Keratinocyte (primary cell): ENCODE measurements around the gene SF3A2. TPM values are rescaled to one million over a fixed set of nuclear protein-coding genes. Genes with fewer than 3 reads are reported as not detected.

Source experiments
- DNase-seq: peaks from one replicate; pipeline ENCODE4 v3.0.0-alpha.2; 2011; ENCODE audit warnings: low read depth, missing footprints, low spot score
- FAIRE-seq: peaks from 2 replicates; lab custom pipeline; 2011; peaks lifted over from hg19 to GRCh38; lab: Jason Lieb, UNC
- H2AFZ ChIP-seq: 2 replicates; pipeline ENCODE4 v1.6.0; 2012; ENCODE audit warnings: low read length, control low read depth, inconsistent platforms; ENCODE audit not compliant: control insufficient read depth
- H3K27ac ChIP-seq: 2 replicates; pipeline ENCODE4 v1.5.1; 2011; ENCODE audit warnings: low read length; ENCODE audit not compliant: control insufficient read depth, insufficient read depth
- H3K27me3 ChIP-seq: 3 replicates; pipeline ENCODE4 v1.6.0; 2011; ENCODE audit warnings: low read length; ENCODE audit not compliant: control insufficient read depth, insufficient read depth; ENCODE audit errors: extremely low read depth
- H3K36me3 ChIP-seq, 2 experiments: 2 replicates in 1 of 2; 3 replicates in 1 of 2; pipeline ENCODE4 v1.5.1; 2011; ENCODE audit warnings: low read length in 2 of 2, mild to moderate bottlenecking in 1 of 2; ENCODE audit not compliant: control insufficient read depth in 2 of 2, insufficient read depth in 2 of 2; ENCODE audit errors: extremely low read depth in 1 of 2
- H3K4me1 ChIP-seq: 3 replicates; pipeline ENCODE4 v1.5.1; 2011; ENCODE audit warnings: low read length; ENCODE audit not compliant: control insufficient read depth, insufficient read depth; ENCODE audit errors: extremely low read depth
- H3K4me2 ChIP-seq: 3 replicates; pipeline ENCODE4 v1.6.0; 2011; ENCODE audit warnings: low read depth, low read length; ENCODE audit not compliant: control insufficient read depth, insufficient read depth; ENCODE audit errors: extremely low read depth
- H3K4me3 ChIP-seq, 3 experiments: fragments of 200-600 bp in 1 of 3; sonication (generic) in 1 of 3; 2 replicates in 2 of 3; 3 replicates in 1 of 3; pipeline ENCODE4 v1.5.1; 2011 to 2016; ENCODE audit warnings: low read length in 3 of 3, mild to moderate bottlenecking in 3 of 3, control low read depth in 2 of 3, inconsistent platforms in 1 of 3, low read depth in 1 of 3, mixed read lengths in 1 of 3, mixed run types in 1 of 3, moderate library complexity in 1 of 3; ENCODE audit not compliant: control insufficient read depth in 2 of 3, insufficient read depth in 2 of 3; ENCODE audit errors: extremely low read depth in 1 of 3
- H3K79me2 ChIP-seq: 2 replicates; pipeline ENCODE4 v1.6.0; 2012; ENCODE audit warnings: low read length; ENCODE audit not compliant: control insufficient read depth, insufficient read depth
- H3K9ac ChIP-seq: 3 replicates; pipeline ENCODE4 v1.6.0; 2011; ENCODE audit warnings: low read length; ENCODE audit not compliant: control insufficient read depth, insufficient read depth; ENCODE audit errors: extremely low read depth
- H3K9me1 ChIP-seq: 3 replicates; pipeline ENCODE4 v1.6.0; 2011; ENCODE audit warnings: low read length; ENCODE audit not compliant: control insufficient read depth, insufficient read depth; ENCODE audit errors: extremely low read depth
- H3K9me3 ChIP-seq: 2 replicates; pipeline ENCODE4 v1.5.1; 2012; ENCODE audit warnings: low read depth, low read length; ENCODE audit not compliant: control insufficient read depth
- H4K20me1 ChIP-seq: 3 replicates; pipeline ENCODE4 v1.6.0; 2011; ENCODE audit warnings: low read length; ENCODE audit not compliant: control insufficient read depth, insufficient read depth; ENCODE audit errors: extremely low read depth
- CTCF ChIP-seq, 3 experiments: IDR thresholded peaks in 1 of 3; conservative IDR thresholded peaks in 1 of 3; optimal IDR thresholded peaks in 1 of 3; 2 replicates in 2 of 3; 3 replicates in 1 of 3; pipeline versions ENCODE3 to v1.5.1; 2011; ENCODE audit warnings: low read length in 3 of 3, mild to moderate bottlenecking in 3 of 3, moderate library complexity in 2 of 3, control low read depth in 1 of 3, inconsistent platforms in 1 of 3; ENCODE audit not compliant: insufficient read depth in 2 of 3; ENCODE audit errors: extremely low read depth in 1 of 3
- EZH2 ChIP-seq: IDR thresholded peaks from one replicate; pipeline ENCODE4 v1.6.1; 2012; ENCODE audit warnings: inconsistent platforms, mild to moderate bottlenecking, low read length, moderate library complexity
- dilution Hi-C: fragments of 300-500 bp; cut with MboI; formaldehyde crosslinking; loops from one replicate; pipeline ENCODE4 v1.7.0; 2020; ENCODE audit warnings: low sequenced_read_pairs; ENCODE audit not compliant: extremely low pct_ligation_motif_present
- polyA plus RNA-seq, 5 experiments: library from polyadenylated mRNA; depleted of rRNA in 3 of 5; stranded (reverse) in 3 of 5; stranded (forward) in 1 of 5; unstranded in 1 of 5; fragments of >200 nt; gene quantifications; 1 replicate in 1 of 5; 2 replicates in 3 of 5; 3 replicates in 1 of 5; pipeline versions ENCODE4 v1.2.1 to v1.2.3, GENCODE V29; 2011 to 2012; ENCODE audit warnings: missing spikeins in 2 of 5, low read depth in 1 of 5, low replicate concordance in 1 of 5

The SF3A2 gene
- polyA plus RNA-seq, 1 donor (not counting 4 experiments of a cell fraction or from before 2014, with no cell fraction given) = 4.7 TPM

GRCh38 chr19:2246801-2247361 lies 10.3 kb downstream of the SF3A2 start:
- H3K79me2 ChIP-seq = peaks cover 27% of the 10 kb centered on the region
- peaks cover 24% of the 10 kb centered on the region for H3K27me3 ChIP-seq
- no peaks in the 10 kb centered on the region for H3K4me1 ChIP-seq
- DNase-seq = no peak
- no peaks in the 10 kb centered on the region for H3K9me3 ChIP-seq
- peaks cover 26% of the 10 kb centered on the region for H4K20me1 ChIP-seq
- H2AFZ ChIP-seq = no peak overlapping the region
- dilution Hi-C loops = no loop called here
- H3K4me2 ChIP-seq = no peak overlapping the region
- H3K27ac ChIP-seq = no peak overlapping the region
- FAIRE-seq = no peak
- TF ChIP-seq EZH2 = no peak
- no peak for TF ChIP-seq CTCF (optimal IDR thresholded peaks at IDR 0.05 in 1 of 3, IDR thresholded peaks at IDR 0.05 in 1 of 3, conservative IDR thresholded peaks at IDR 0.05 in 1 of 3; ENCODE audit: extremely low read depth in 1 of 3, insufficient read depth in 2 of 3, low read length in 3 of 3)
- H3K4me3 ChIP-seq = no peak overlapping the region
- H3K9ac ChIP-seq = no peak overlapping the region
- H3K36me3 ChIP-seq = peaks cover 13 to 32% of the 10 kb centered on the region in 2 experiments
- H3K9me1 ChIP-seq = no peaks in the 10 kb centered on the region

- Histone ChIP-seq H3K9me3 (no peaks in the 10 kb centered on the region), H3K27ac (no peak overlapping the region), H2AFZ (no peak overlapping the region), H4K20me1 (peaks cover 19% of the 10 kb centered on the region), H3K27me3 (peaks cover 31% of the 10 kb centered on the region), H3K4me1 (no peaks in the 10 kb centered on the region), H3K4me3 (no peak overlapping the region), H3K9me1 (no peaks in the 10 kb centered on the region), H3K9ac (no peak overlapping the region), H3K79me2 (peaks cover 20% of the 10 kb centered on the region), H3K4me2 (no peak overlapping the region), H3K36me3 (peaks cover 13 to 32% of the 10 kb centered on the region in 2 experiments)
- dilution Hi-C loops = no loop called here
- TF ChIP-seq CTCF (optimal IDR thresholded peaks at IDR 0.05 in 1 of 3, IDR thresholded peaks at IDR 0.05 in 1 of 3, conservative IDR thresholded peaks at IDR 0.05 in 1 of 3; ENCODE audit: extremely low read depth in 1 of 3, insufficient read depth in 2 of 3, low read length in 3 of 3) = no peak
- TF ChIP-seq EZH2 = no peak
- DNase-seq = no peak
- no peak for FAIRE-seq
These were observed 10.9 kb downstream of the SF3A2 start for GRCh38 chr19:2247433-2248101.
